ENCODE measurements around the gene ATE1. TPM values are rescaled to one million over a fixed set of nuclear protein-coding genes. Genes with fewer than 3 reads are reported as not detected.
"Not testable (repeated sequence)": the region's sequence is repeated elsewhere in the genome, so short reads cannot be mapped to it uniquely, and the experiment has no call there.

Gene ATE1
- polyA plus RNA-seq, 5 donors, result 21.4 to 40.1 (median 36.8) TPM

- no peak for DNase-seq
Observed at GRCh38 chr10:121796342-121796741, 131.5 kb downstream of the ATE1 start.

DNA sequence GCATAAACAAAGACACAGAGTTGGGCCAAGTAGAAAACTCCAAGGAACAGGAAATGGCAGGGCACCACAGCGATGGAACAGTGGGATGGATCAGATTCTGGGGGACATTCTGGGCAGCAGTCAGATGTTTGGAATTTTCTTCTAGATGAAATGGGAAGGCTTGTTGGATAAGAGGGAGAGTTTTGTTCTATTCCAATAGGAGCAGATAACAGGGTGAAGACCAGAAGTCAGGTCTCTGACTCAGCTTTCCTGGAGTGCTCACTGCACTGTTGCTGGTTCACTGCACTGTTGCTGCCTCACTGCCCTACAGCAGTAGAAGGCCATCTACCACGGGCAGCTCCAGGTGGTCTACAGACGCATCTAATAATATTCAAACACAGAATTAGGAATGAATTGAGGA, 135.6 kb downstream of the ATE1 start:
- DNase-seq, result no peak

DNA sequence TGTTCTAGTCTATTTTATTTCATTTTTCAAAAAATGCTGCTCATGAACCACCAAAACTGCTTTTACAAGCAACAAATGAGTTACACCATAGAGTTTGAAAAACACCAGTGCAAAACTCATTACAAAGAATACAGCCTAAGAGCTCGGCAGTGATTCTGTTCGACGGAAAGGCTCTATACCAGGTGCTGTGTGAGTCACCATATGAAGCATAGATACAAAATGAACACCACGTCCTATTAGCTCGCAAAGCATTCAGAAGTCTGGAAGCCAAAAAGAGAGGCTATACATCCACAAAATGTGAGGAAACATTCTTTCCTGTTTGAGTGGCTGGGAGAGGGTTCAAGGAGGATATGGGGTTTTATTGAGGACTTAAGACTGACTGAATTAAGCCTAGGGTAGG, 136.1 kb downstream of the ATE1 start:
- no peak for DNase-seq

- no peak for DNase-seq
Observed at GRCh38 chr10:121788717-121789116, 139.1 kb downstream of the ATE1 start.

GRCh38 chr10:121788115-121788514, 139.7 kb downstream of the ATE1 start:
- DNase-seq, result no peak

GRCh38 chr10:121787169-121787568, 140.7 kb downstream of the ATE1 start:
- DNase-seq, result no peak

GRCh38 chr10:121783782-121784372, 144.0 kb downstream of the ATE1 start:
- no peak for DNase-seq

GRCh38 chr10:121781101-121781500, 146.7 kb downstream of the ATE1 start:
- DNase-seq, result no peak

GRCh38 chr10:121774813-121775212, 153.0 kb downstream of the ATE1 start:
- DNase-seq, result no peak

GRCh38 chr10:121774404-121774803, 153.4 kb downstream of the ATE1 start:
- DNase-seq, result no peak

DNA sequence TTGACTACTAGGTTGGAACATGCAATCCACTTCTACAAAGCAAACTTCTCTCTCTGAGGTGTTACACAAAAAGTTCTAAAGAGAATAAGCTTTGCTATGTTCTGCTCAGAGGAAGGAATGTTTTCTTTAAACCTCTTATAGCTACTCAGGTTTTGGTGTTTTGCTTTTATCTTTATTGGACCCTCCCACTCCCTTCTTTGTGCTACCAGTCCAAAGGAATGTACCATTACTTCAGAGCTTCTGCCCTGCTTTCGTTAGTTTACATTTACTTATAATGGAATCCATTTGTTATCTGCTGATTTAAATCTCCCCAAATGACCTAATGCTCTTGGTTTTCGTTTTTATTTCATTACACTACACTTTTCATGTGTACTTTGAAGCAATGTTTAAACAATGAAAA, 154.9 kb downstream of the ATE1 start:
- DNase-seq, result no peak

- no peak for DNase-seq
Observed at GRCh38 chr10:121772406-121772805, 155.4 kb downstream of the ATE1 start.

DNA sequence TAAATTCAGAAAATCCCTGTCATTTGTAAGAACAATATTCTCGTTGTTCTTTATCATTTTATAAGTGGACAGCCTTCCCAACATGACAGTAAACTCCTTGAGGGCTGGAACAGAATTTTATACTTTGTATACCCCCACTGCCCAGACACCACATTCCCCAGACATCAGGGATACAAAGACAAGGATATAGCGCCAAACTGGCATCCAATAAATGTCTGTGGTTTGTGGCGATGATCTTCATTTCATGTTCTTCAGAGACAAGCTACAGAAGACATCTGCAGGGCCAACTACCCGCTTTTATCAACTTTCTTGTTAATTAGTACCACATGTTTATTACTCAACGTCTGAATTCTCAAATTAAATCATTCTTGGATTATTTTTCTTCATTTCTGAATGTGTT, 155.9 kb downstream of the ATE1 start:
- no peak for DNase-seq

- no peak for DNase-seq
Observed at GRCh38 chr10:121766426-121766825, 161.4 kb downstream of the ATE1 start.

- DNase-seq, result no peak
Observed at GRCh38 chr10:121765204-121765603, 162.6 kb downstream of the ATE1 start.

DNA sequence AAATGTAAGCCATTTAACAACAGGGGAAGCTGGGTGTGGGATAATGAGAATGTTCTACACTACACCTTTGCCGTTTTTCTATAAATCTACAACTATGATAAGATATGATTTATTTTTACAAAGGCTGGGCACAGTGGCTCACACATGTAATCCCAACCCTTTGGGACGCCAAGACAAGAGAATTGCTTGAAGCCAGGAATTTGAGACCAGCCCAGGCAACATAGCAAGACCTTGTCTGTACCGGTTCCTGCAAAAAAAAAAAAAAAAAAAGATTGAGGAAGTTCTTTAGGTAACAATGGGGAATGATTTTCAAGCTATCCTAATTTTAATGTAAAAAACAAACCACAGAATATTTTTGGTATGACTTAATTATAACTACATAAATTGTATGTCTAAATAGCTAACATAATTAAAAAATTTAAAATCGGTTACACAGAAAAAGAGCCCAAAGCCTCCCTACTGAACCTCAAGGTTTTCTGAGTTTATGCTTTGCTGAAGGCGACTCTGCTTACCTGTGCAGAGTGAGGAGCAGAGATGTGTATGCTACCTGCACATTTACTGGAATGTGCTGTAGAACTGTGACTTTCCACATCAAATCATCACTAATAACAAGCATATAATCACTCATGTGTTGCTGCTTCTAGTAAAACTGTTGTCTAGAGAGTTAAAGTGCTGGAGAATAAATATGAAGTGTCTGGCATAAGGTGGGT, 163.4 kb downstream of the ATE1 start:
- DNase-seq, result no peak

DNA sequence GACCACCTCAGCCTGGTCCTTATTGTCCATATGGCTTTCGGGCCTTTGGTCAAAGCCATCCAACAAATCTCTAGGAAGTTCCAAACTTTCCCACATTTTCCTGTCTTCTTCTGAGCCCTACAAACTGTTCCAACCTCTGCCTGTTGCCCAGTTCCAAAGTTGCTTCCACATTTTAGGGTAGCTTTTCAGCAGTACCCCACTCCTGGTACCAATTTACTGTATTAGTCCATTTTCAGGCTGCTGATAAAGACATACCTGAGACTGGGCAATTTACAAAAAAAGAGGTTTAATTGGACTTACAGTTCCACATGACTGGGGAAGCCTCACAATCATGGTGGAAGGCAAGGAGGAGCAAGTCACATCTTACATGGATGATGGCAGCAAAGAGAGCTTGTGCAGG, 170.6 kb downstream of the ATE1 start:
- DNase-seq, result not testable (repeated sequence)

- not testable (repeated sequence) for DNase-seq
Observed at GRCh38 chr10:121755496-121755895, 172.3 kb downstream of the ATE1 start.

GRCh38 chr10:121754666-121755065, 173.2 kb downstream of the ATE1 start:
- no peak for DNase-seq

GRCh38 chr10:121753726-121754476, 173.9 kb downstream of the ATE1 start:
- no peak for DNase-seq

DNA sequence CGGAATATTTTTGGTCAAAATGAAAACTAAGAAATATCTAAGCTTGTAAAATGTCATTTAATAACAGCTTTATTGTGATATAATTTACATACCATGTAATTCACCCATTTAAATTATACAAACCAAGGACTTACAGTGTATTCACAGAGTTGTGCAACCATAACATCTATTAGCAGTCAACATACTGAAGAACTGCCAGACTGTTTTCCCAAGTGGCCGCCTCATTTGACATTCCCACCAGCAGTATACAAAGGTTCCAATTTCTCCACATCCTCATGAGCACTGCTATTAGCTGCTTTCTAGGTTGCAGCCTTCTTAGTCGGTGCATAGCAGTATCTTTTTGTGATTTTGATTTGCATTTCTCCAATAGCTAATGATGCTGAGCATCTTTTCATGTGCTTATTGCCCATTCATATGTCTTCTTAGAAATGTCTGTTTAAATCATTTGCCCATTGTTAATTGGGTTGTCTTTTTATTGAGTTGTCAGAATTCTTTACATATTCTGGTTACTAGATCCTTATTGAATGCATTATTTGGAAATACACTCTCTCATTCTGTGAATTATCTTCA, 176.6 kb downstream of the ATE1 start:
- DNase-seq, result no peak

- no peak for DNase-seq
Observed at GRCh38 chr10:121747163-121747775, 180.6 kb downstream of the ATE1 start.
